Stimulated activated CD4-positive, alpha-beta T cell treated with anti-CD3 and anti-CD28 coated beads, TNF-alpha, amount 100 ng/mL, for 4 hours (primary cell): ENCODE measurements around the gene STK11.

ENCODE experiments used
- DNase-seq, 3 experiments: peaks; one replicate each; pipeline ENCODE4 v3.0.0-alpha.2; 2020; ENCODE audit warnings: low read depth in 3 of 3

STK11 gene

DNA sequence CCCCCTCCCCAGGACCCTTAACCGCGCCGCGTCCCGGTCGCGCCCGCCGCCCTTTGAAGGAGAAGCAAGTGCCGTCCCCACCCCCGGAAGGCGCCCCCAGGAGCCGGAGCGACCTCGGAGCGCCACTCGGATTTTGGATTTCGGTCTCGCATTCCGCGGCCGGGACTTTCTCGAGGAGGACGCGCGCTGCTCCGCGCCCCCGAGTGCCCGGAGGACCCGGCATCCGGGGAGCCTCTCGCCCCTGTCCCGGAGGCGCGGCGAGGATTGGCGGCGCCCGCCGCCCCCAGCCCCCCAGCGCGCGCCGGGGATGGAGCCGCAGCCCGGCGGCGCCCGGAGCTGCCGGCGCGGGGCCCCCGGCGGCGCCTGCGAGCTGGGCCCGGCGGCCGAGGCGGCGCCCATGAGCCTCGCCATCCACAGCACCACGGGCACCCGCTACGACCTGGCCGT is 44.4 kb downstream of the STK11 start:
- peak in 1 of 3 experiments; percentile 39 for DNase-seq

DNA sequence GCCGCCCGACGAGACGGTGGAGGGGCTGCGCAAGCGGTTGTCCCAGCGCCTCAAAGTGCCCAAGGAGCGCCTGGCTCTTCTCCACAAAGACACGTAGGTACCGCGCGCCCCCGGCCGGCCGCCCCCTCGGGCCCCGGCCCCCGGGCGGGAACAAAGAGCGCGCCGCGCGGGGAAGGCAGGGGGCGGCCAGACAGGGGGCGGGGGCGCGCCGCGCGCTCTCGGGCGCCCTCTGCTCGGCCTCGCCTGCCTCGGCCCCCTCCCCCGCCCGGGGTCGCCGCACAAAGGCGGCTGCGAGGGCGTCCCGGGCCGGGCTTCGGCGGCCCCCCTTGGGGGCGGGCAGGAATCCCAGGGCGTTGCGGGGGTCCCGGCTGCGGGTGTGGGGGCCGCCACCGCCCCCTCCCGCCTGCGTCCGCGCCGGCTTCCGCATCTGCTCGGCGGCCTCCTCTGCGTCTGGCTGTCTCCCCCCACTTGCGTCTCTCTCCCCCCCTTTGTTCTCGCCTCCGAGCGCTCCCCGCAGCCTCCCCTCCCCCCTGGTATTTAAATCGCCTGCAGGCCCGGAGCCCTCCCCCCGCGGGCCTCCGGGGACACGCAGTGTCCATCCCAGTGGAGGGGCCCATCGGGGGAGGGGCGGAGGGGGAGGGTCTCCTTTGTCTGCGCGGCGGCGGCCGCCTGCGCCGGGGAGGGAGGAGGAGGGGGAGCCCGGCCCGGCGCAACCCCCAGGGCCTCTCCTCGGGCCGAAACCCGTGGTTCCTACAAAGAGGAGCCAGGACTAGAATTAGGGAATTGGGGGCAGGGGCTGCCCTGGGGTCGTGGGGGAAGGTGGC is 45.1 kb downstream of the STK11 start:
- no peak for DNase-seq

DNA sequence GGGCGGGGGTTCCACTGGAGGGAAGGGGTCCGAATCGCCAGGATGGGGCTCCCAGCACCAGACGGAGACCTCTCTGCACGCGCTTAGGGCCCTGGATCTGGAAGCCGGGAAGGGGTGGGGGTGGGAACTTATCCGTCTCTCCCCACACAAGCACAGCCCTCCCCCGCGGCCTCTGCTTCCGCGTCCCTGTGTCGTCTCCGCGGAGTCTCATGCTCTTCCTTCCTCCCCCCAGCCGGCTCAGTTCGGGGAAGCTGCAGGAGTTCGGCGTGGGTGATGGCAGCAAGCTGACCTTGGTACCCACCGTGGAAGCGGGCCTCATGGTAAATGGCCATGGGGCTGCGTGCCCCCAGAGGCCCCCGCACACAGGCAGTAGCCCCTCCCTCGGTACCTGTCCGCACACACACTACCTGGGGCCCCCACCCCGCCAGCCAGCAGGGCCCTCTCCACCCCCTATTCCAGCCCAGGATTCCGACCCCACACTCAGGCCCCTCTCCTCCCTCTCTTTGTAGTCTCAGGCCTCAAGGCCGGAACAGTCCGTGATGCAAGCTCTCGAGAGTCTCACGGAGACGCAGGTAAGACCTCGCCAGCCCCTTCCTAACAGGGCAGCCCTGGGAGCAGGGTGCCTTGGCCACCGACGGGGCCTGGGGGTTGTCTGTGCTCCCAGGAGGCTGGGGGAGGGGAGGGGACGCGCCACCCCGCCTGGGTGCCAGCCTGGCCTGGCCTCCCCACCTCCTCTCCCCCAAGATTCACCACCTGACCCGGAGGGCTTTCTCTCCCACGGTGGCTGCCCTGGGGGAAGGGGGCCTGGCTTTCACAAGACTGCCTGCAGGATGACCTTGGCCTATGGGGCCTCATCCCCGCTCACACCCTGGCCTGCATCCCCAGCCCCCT is 46.0 kb downstream of the STK11 start:
- DNase-seq: peak in 2 of 3 experiments; percentile 44 to 56

DNA sequence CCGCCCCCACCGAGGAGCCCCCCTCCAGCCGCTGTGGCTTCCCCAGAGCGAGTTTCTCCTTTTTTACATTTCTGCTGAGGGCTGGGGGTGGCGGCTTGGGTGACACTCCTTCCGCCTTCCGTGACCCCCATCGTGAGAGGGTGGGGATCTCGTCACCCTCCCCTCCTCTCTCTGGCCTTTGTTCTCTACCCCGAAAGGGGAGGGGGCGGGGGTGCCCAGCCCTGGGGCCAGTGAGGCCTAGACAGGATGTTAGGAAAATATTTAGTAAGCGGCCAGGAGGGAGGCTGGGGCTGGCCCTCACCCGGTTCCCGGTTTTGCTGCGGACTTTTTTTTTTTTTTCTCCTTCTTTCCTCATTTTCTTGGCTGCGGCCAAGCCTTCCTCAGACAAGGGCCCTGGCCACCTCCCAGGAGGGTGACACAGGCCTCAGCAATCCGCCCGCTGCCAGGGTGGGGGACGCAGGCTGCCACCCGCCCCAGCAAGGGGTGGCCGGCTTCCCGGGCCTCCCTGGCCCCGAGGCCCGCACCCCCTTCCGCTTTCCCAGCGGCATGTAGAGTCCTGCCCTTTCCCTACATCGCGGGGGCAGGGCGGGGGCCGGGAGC is 46.7 kb downstream of the STK11 start:
- no peak for DNase-seq

DNA sequence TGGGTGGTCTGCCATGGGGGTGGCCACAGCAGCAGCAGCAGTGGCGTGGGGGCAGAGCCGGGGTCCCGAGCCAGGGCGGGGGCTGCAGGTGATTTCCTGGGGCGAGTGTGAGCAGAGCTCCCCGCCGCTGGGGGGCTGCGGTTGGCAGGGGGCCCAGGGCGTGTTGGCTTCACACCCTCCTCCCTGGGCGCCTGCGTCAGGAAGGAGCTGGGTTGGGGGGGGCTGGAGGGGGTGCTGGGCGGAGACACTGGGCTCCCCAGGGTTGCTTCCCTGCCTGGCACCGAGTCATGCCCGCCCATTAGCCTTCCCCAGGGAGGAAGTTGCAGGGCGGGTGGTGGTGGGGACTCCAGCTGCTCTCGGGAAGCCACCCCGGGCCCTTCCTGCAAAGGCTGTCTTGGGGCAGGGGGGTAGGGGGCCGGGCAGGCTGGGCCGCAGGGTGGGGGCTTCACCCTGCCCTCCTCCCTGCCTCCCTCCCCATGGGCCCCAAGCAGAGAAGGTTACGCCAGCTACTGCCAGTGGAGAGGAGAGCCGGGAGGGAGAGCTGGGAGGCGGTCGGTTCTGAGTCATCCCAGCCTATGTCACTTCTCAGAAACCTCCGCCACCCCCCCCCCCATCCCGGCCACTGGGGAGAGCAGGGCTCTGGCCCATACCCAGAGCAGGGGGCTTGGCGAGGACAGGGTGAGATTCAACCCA is 47.4 kb downstream of the STK11 start:
- DNase-seq: peak in 1 of 3 experiments; percentile 57

DNA sequence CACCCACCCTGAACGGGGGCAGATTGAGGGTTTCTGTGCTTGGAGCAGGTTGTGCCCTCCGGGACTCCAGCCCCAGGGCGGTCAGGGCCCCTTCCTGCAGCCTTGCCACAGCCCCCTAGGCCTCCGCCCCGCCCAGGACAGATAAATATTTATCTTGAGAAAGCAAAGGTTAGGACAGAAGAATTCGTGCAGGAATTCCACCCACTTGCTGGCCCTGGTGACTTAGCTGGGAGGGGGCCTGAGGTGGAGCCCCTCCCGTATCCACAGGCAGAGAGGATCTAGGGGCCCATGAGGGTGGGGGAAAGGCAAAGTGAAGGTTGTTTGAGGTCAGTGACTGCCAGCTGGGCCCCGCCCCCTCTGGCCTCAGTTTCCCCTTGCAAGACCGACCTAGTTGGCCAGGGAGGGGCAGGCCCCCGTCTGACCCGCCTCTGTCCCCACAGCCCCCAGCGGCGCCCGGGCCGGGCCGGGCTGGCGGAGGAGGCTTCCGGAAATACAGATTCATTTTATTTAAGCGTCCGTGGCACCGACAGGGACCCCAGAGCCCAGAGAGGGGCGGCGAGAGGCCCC is 48.0 kb downstream of the STK11 start:
- DNase-seq: no peak

DNA sequence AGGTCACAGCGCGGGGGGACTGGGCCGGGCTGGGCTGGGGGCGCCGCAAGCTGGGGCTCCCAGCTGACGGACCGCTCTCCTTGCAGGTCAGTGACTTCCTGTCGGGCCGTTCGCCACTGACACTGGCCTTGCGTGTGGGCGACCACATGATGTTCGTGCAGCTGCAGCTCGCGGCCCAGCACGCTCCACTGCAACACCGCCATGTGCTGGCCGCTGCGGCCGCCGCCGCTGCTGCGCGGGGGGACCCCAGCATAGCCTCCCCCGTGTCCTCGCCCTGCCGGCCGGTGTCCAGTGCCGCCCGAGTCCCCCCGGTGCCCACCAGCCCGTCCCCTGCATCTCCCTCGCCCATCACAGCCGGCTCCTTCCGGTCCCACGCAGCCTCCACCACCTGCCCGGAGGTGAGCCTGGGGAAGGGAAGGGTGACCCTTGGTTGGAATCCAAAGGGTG is 48.5 kb downstream of the STK11 start:
- DNase-seq: no peak

DNA sequence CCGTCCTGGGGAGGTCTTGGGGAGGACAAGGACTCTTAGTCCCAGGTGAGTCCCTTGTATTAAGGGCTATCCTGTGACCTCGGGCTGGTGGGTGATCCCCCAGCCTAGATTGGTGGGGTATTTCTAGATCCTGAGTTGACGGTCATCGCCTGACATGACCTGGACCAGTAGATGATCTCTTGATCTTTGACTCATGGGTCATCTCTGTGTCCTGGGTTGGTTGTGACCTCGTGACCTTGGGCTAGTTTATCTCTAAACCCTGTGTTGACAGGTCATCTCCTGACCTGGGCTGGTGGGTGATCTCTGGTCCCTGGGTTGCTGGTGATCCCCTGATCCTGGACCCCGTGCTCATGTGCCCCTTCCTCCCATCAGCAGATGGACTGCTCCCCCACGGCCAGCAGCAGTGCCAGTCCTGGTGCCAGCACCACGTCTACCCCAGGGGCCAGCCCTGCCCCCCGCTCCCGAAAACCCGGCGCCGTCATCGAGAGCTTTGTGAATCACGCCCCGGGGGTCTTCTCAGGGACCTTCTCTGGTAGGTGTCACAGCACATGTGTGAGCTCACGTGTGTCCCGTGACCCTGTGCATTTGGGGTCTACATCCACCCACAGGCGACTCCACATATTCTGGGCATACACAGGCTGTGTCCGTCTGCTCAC is 49.1 kb downstream of the STK11 start:
- no peak for DNase-seq

DNA sequence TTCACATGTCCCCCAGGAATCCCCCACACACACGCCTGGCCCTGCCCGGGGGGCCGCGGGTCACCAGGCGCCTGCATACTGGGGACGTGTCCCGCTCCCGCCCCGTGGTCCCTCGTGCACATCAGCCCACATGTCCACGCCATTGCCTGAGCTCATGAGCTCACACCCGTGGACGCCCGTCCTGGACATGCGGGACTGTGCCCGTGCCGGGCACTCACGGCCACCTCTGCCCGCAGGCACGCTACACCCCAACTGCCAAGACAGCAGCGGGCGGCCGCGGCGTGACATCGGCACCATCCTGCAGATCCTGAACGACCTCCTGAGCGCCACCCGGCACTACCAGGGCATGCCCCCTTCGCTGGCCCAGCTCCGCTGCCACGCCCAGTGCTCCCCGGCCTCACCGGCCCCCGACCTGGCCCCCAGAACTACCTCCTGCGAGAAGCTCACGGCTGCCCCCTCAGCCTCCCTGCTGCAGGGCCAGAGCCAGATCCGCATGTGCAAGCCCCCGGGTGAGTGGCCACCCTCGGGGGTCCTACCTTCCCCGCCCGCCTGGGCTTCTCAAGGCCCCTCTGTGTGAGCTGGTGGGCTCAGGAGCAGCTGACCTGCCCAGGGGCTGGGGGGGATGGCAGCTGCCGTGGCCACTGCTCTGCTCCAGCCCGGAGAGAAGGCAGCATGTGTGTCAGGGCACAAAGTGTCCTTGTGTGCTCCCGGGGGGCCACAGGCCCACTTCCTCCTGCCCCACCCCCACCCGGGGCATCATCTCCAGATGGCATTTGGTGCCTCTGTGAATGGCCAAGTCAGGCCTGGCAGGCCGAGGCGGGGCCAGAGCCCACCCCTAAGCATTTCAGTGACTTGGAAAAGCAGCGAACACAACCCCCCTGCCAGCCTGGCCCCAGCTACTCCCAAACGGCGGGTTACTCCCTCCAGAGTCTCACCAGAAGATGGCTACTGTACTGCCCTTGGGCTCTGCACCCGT is 49.9 kb downstream of the STK11 start:
- no peak for DNase-seq

DNA sequence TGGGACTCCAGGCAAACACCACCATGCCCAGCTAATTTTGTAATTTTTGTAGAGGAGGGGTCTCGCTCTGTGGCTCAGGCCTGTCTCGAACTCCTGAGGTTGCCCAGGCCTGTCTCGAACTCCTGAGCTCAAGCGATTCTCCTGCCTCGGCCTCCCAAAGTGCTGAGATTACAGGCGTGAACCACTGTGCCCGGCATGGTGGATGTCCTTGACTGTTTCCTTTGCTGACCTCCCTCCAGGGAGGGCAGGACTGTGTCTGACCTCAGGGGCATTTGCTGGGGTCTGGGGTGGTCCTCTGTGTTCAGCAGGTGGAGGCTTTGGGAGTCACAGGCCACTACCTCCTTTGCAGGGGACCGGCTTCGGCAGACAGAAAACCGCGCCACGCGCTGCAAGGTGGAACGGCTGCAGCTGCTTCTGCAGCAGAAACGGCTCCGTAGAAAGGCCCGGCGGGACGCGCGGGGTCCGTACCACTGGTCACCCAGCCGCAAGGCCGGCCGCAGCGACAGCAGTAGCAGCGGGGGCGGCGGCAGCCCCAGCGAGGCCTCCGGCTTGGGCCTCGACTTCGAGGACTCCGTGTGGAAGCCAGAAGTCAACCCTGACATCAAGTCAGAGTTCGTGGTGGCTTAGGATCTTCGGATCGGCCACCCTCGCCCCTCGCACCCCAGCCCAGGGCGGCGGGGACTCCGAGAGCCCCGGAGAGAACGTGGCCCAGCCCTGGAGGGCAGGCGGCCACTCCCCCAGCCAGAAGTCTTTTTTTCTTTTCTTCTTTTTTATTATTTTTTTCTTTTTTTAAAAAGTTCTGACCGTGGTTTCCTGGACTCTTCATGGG is 51.3 kb downstream of the STK11 start:
- DNase-seq: no peak

DNA sequence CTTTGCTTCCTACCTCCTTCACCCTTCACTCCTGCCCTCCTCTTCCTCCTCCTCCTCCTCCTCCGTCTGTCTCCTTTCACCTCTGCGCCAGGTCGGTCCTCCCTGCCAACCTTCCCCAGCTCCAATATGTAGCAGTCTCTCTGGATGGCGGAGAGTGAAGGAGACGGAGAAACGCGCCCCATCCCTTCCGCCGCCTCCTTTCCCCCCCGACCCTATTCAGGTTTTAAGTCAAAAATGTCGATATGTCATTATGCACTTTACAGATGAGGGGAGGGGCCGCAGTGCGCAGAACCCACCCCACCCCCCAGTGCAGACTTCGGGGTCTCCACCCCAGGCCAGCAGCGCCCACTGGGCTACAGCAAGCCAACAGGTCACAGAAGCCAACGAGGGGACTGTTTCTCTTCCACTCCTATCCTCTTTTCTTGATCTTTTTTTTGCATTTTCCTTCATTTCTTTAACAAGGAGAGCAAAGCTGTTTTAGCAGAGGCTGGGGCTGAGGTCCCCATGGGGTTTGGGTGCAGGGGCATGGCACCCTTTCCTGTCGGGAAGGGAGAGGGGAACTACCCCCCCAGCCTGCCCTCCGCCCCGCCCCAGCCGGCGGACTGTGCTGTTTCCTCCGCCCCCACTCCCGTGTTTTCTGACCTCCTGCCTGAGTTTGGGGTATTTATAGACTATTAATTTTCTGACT is 52.0 kb downstream of the STK11 start:
- DNase-seq: no peak

DNA sequence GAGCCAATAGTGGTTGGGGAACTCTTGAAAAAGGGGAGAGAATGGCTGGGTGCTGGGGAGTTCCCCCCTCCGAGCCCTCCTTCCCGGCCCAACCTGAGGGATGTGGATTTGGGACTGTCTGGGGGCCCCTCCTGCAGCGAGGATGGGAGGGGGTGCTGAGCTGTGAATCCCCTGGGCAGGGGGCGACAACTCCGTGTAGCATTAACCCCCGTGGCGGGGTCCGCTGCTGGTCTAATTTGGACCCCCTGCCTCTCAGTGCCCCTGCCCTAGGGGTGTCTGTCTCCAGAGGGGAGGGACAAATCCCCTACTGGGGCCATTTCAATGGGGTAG is 52.5 kb downstream of the STK11 start:
- no peak for DNase-seq

DNA sequence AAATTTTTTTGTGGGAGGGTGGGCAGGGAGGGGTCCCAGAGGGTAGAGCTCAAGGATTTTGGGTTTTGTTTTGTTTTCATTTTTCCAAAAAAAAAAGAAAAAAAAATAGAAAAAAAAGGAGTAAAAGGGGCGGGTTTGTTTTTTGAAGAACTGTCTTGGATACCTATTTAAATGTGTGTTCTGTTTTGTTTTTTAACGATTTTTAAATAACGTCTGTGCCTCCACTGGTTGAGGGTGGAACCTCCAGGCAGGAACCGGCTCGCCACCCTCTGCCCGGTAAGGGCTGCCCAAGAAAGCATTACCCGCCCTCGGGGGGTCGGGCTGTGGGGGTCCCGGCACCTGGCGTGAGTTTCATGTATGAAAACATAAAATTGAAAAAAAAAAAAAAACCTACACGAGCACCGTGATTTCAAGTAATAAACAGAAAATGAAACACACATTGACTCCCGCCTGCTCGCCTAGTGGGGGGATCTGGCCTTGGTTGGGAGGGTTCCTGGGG is 53.2 kb downstream of the STK11 start:
- DNase-seq: no peak

DNA sequence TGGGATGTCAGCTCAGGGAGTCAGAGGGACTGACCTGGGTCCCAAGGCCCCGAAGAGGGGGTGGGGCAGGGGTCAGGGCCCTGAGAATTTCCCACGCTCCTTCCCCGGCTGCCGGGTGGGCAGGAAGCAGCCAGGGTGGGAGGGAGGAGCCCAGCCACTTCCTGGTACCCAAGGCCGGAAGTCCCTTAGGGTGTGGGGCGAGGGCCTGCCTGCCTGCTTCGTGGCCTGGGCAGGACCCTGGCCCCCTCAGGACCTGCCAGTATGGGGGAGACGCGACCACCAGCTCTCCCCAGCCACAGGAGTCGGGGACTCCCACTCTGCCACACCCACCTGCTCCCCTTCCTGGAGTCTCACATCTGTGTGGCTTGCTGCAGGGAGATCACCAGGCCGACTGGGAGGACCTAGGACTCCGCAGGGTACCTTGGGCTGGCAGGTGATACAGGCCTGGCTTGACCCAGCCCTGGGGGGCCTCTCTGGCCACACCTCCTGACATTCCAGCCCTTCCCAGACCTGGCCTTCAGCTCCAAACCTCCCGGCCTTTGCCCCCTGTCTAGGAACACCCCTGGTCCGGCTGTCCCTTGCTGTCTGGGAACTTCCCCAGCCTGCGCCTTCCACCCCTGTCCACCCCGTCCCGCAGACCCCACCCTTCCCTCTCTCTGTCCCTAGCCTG is 53.8 kb downstream of the STK11 start:
- DNase-seq: no peak

DNA sequence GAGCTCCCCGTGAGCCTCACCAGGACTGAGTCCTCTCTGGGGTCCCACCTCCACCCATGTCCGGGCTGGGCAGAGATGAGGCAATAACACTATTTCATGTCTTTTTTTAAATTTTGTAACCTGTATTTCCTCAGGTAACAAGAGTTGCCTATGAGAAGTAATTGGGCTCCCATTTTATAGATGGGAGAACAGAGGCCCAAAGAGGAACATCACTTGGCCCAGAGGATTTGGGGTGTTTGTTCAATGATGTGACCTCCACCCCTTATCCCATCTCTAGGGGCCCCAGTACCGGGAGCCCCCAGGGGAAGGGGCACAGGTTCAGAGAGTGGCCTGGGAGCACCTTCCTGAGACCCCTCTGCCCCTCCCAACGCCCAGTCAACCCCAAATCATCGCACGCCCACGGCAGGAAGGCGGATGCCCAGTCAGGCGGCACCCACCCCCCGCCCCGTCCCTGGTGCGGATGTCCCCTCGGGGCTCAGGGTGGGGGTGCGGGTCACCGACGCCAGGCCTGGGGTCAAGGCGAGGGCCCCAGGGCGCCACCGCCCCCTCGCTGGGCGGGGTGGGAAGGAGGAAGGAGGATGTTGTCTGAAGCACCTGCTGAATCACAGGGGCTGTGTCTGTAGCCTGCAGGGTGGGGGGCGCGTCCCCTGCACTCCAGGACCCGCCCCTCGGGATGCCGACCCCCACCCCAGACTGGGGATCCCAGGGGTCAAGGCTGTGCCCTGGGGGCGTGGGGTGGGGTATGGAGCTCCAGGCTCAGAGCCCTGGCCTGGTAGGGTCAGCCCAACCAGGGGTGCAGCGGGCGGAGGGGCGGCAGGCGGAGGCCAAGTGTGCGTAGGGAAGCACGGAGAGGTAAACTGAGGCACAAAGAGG is 54.5 kb downstream of the STK11 start:
- DNase-seq: no peak

DNA sequence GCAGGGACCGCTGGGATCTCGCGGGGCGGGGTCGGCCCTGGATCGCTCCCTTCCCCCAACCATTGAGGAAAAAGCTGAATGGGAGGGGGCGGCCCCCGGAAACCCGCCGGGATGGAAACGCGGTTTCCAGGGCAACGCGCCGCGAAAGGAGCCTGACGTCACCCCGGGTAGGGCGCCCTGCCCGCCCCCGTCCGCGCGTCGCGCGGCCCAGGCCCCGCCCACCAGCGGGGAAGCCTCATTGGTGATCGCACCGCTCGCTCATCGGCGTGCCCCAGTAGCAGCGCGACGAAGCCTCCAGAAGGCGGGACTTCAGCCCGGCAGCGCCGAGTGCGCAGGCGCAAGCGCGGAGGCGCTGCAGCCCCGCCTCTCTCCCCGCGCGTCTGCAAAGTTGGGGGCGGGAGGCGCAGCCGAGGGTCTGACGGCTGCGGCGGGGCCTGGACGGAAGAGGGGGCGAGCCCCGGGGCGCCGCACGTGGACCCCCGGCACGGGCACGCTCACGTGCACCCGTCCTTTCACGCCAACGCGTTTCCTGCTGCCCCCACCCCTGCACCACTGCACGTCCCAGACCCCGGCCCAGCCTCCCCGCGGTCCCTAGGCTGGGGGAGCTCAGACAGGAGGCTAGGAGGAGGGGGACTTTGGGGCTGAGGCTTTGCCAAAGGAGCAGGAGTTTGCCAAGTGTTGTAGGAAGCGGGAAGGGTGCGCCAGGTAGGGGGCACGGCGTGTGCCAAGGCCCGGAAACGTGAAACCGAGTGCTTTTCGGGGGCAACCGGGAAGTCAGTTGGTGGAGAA is 55.4 kb downstream of the STK11 start:
- peak; percentile 91 to 97 (median 95) for DNase-seq
